T1000 (cell line): ENCODE measurements around the gene ATP8A2.

ENCODE experiments used
- DNase-seq: peaks from one replicate; lab custom pipeline; 2025; ENCODE audit warnings: mixed read lengths; lab: John Stamatoyannopoulos, UW

ATP8A2 gene

DNA sequence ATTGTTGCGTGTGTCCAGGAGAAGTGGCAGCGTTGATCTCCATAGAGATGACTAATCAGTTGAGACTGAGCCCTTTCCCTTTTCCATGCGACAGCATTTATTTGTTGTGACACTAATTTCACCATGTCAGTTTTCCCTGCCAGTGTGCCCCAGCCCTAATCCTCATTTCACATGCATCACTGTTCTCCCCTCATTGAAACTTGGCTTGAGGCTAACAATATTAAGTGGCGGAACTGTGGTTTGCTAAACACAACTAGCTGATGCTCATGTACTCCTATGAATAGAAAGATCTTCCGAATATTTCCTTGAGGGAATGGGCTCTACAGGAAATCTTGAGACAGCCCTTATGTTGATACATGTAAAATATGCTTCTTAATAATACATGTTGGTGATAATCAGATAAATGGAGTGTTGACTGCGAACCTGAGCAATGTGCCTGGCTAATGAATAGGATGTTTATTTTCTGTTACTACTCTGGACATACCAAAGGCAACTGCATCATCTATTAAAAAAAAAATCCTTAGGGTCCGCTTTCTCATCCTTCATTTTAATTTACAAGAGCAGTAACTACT lies 258.6 kb downstream of the ATP8A2 start:
- no peak for DNase-seq

DNA sequence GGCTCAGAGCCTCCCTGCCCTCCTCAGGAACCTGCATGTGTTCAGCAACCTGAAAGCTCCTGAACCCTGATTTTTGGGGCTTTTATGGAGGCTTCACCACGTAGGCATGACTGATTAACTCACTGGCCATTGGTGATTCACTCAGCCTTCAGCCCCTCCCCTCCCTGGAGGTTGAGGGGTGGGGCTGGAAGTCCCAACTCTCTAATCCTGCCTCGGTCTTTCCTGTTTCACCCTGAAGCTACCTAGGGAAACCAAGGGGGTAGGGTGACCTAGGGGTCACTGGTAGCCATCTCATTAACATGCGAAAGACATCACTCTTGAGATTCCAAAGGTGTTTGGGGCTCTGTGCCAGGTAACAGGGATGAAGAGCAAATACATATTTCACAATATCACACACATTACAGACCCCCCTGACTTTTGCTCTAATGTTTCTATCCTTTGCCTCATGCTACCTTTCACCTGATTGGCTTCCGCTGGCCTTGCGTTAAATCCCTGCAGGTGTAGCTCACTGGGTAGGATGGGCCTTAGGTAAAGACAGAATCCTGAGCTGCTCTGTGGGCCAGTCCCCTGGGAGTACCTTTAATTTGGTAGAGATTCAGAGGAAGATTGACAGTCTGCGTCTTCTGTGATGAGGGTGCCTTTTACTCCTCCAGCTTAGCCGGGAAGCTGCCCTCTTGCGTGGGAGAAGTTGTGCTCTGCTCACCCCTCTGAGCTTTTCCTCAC lies 260.6 kb downstream of the ATP8A2 start:
- no peak for DNase-seq

DNA sequence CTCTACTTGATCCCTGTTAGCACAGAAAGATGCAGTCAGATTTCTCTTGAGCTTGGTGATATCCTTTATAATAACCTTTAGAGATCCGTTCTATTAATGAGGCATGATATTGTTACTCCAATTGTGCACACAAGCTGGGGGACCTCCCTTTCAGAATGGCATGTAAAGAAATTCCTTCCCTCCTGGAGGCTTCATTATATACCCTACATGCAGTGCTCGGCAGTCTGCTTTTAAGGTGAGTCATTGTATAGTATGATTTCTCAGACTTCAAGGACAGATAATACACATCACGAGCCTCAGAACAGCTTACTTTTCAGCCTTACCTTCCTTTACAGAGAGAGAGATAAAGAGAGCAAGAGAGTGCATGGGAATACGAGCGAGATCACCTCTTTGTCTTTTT lies 261.3 kb downstream of the ATP8A2 start:
- DNase-seq, result no peak

DNA sequence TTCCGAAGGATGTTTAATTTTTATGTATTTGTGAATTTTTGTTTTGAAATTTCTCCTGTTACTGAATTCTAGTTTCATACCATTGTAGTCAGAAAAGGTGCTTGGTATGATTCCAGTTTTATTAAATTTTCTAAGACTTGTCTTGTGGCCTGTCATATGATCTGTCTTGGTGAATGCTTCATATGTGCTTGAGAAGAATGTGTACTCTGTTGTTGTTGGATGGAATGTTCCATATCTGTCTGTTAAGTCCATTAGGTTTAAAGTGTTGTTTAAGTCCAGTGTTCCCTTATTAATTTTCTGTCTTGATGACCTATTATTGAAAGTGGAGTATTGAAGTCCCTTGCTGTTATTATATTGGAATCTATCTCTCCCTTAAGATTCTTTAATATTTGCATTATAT lies 273.9 kb downstream of the ATP8A2 start:
- no peak for DNase-seq

DNA sequence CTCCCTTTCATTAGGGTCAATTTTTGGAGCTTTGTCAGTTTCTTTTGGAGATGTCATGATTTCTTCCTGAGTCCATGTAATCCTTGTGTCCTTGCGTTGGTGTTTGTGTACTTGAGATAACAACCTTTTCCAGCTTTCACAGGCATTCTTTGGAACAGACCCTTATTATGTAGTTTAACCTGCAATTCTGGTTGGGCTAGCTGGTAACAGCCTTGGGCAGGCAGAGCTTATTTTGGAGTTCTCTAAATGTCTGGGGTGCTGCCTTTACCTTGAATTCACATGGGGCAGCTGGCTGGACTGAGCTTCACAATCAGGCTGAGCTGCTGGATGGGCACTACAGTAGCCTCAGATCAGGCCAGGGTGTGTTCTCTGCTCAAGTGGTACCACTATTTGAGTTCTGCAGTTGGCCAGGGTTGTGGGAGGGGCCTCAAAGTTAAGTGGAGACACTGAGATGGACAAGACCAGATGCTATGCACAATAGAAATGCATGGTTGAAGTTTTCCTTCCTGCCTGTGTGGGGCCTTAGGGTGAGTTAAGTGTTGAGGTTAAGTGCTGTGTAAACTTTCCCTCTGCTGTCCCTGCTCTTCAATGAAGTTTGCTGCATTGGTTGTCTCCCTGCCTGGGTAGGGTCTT lies 277.3 kb downstream of the ATP8A2 start:
- no peak for DNase-seq

DNA sequence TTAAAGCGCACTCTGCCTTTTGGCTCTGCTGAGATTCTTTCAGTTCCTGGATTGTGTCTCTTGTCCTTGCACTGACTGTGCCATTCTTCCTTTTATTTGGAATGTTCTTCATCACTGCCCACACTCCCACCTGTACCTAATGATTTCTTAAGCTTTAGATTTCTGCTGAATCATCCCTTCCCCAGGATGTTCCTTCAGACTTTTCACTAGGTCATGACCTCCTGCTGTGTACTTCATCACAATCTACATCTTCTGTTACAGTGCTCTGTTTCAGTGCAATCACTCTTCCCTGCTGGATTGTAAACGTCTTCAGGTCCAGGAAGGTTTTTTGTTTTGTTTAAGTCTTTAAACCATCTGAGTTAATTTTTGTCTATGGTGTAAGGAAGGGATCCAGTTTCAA lies 281.0 kb downstream of the ATP8A2 start:
- no peak for DNase-seq

DNA sequence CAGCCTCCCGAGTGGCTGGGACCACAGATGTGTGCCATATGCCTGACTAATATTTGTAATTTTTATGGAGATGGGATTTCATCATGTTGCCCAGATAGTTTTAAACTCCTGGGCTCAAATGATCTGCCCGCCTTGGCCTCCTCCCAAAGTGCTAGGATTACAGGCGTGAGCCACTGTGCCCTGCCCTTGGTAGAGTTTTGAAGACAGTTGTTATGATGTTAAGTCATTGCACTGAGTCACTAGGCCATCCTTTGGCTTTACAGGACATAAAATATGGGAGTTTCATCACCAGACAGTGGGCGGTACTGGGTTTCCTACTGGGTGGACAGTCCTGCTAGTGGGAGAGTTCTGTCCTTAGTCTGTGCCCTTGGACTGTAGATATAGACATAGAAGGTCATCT lies 282.5 kb downstream of the ATP8A2 start:
- DNase-seq, result no peak

DNA sequence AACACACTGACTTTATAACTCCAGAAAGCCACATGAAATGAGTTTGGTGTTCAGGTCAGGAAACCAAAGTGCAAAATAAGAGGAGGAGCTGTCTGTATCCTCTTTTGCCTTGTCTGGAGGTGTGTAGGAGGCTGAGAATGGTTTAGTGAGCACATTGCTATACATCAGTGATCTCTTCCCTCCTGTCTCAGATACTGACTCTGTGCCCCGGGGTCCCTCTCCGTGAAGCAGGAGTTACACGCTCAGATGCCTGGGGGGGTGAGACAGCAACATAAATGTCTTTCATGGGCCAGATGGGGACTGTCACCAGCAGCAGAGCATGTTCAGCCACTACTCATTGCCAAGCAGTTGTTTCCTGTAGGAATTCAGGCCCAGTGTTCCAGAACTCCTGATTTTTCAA lies 285.4 kb downstream of the ATP8A2 start:
- no peak for DNase-seq

DNA sequence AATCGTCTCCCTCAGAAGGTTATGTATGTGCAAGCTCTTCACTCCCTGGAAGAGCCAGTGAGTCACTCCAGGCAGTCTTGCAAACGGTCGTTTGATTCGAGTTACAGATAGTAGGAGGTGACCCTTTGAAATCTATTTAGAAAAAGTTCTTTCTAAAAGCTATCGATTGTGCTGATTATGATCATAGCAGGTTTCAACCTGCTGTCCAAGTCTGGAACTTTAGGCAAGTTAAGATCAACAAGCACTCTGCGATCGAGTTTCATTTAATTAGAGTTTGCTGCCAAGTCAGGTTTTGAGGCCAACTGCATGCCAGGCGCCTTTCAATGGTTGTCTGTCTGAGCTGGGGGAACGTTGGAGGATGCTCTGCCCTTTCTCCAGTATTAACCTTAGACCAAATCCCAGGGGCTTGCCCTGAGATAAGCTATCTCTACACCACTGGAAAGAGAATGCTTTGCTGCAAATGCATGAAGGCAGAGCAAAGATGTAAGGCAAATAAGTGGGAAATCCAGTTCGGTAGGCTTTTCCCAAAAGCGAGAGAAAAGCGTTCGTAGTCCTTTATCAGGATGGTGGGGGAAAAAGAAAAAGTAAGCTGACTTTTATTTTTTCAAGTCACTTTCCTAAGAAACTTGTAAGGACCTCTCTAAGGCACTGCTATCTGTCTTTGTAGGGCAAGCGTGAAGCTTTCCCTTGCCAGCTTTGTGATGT lies 287.5 kb downstream of the ATP8A2 start:
- no peak for DNase-seq

DNA sequence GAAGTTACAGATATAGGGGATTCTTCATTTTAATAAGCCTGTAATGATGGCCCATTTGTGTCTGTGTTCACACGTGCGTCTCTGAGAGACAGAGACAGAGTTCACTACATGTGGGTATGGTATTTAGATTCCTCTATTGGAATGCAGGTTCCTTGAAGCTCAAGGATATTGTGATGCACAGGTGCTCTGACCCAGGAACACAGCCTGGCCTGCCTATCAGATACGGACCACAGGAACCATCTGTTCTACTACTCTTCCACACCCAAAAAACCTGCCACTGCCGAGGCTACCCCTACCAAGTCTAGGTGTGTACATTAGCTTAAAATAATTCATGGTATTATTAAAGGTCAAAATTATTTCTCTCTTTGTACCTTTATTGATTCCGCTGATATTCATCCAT lies 289.2 kb downstream of the ATP8A2 start:
- DNase-seq, result no peak

DNA sequence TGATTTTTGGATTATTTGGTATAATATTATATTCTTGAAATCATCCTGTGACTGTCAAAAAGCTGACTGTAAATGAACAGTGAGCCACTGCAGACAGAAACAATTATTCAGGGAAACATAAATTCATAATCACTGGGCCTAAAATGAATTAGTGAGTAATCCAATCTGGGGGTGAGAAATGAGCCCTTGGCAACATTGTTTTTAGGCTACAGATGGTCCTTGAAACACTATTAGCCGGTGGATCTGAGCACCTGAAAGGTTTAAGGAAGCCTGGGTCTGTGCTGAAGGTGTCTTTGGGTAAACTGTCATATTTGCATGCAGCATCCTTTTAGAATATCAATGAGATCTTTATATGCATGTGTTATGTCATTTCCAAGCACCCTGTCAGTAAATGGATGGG lies 290.7 kb downstream of the ATP8A2 start:
- no peak for DNase-seq

DNA sequence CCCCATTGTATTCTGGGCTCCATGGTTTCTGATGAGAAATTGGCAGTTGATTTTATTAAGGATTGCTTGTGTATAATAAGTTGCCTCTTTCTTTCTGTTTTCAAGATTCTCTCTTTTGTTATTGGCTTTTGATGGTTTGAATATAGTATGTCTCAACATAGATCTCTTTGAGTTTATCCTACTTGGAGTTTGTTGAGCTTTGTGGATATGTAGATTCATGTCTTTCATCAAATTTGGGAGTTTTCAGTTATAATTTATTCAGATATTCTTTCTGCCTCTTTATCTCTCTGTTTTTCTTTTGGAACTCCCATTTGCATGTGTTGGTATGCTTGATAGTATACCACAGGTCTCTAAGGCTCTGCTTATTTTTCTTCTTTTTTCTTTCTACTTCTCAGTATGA lies 296.6 kb downstream of the ATP8A2 start:
- DNase-seq, result no peak

DNA sequence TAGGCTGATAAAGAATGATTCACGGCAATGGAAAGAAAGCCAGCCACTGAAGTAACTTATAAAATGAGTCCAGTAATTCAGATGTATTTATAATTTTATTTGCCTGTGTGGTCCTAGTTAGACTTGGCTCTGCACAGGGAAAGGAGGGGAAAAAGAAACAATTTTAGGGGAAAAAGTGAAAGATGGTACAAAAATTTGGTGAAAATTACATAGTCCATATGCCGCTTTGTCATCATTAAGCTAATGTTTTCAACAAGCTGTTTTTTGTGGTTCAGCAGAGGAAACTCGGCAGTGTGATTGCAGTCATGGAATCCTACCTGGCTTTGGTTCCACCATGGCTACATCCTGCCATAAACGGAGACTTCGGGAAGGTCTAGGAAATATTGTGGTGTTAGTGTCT lies 301.9 kb downstream of the ATP8A2 start:
- DNase-seq, result no peak

DNA sequence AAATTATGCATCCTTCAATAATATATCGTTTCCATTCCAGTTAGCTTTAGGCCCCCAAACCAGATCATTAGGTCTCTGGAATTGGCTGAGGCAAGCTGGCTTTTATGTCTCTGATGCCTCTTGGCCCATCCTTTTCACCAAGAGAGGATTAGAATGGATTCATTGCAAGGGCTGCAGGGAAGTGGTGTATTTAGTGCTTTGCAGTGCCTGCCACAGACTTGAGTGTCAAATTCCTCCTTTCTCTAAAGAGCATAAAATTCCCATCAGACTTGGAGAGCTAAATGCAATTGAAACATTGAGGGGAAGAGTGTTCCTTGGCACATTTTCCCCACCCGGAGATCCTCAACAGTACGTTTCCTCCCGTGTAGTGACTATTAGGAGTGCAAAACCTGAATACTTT lies 302.6 kb downstream of the ATP8A2 start:
- DNase-seq, result no peak

DNA sequence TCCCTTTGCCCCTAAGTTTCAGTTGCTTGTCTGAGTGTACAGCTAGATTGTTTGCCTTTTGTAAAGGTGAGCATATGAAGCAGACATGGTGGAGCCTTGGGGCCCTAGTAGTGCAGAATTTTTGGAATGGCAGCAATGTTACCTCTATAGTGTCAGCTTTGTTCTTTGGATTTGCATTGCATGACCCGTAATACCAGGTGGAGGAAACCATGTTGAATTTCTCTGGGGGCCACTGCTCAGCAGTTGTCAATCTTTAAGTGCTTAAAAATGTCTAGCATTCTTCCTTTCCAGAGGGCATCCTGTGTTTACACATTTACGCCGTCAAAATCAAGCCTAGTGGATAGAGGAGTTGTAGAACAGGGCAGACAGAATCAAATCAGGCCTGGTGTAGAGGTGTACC lies 303.3 kb downstream of the ATP8A2 start:
- no peak for DNase-seq

DNA sequence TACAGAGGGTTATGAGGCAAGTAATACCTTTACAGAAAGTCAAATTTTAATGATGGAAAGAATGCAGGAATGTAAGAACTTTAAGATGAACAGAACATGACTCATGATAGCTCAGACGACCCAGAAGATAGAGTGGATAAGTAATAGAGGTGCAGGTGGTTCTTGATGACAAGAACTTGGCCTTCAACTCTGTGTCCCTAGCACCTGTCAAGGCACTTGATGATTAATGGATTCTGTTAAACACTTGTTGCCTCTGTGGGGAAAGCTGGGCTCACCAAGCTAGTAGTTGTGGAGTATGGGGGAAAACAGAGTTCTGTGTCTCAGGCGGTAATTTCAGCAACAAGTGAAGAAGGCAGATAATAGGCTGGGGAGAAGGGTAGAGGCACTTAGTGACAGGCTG lies 306.2 kb downstream of the ATP8A2 start:
- DNase-seq, result no peak

DNA sequence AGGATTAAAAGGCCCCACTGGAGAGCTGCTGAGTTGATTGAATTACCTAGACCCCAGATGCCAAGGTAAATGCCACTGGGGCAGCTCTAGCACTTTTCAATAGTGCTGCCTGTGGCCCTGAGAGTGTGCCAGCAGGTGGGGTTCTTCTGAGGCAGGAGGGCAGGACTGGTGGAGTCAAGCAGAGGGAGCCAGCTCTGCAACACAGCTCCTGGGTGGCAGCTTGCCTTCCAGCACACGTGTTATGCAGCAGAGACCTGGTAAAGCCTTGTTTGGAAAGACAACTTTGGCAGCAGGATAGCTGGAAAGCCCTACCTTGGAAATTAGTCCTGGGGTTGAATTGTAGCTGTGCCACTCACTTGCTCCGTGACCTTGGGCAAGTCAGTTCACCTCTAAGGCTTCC lies 306.6 kb downstream of the ATP8A2 start:
- no peak for DNase-seq

DNA sequence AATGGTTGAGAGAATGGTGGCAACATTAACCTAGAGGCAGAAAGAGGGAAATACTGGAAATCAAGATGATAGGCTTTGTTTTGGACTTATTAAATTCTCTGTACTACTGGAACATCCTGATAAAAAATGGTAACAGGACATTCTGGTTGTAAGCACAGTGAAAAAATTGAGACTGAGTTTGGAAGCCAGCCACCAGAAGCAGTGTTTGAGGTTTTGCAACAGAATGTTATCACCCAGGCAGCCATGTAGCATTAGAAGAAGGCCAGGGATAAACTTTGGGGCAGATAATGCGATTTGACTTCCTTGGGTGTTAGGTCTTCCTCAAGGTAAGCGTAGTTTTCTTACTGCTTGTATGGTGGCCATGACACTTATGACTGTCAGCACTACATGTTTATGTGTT lies 307.4 kb downstream of the ATP8A2 start:
- no peak for DNase-seq

DNA sequence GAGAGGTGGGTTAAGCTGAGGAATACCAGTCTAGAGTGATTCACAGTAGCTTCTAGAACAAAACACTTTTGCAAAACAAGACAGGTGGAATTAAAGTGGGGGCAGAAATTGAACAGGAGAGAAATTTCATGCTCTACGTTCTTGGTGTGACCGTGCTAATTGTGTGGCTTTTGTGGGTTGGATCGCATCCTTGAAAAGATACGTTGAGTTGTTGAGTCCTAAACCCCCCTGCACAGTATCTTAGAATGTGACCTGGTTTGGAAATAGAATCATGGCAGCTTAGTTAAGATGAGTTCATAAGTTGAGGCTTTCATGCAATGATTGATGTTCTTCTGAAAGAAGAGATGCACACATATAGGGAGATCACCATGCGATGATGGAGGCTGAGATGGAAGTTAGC lies 308.2 kb downstream of the ATP8A2 start:
- DNase-seq, result no peak

DNA sequence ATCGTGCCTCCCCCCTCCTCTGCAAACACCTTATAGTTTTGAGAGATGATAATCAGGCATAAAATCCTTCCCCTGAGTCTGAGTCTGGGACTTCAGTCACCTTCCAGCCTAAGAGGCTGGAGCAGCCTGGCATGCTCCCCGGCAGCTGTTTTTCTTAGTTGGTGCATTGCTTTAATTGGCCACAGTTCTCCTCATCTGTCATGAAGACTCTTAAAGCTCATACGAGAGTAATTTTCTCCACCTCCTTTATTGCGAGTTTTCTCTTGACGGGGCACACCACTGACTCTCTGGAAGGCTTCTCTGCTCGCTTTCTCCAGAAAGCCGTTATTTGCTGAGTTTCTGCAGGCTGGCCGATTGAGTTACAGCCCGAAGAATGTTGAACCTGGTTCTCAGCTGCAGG lies 310.5 kb downstream of the ATP8A2 start:
- DNase-seq, result no peak

DNA sequence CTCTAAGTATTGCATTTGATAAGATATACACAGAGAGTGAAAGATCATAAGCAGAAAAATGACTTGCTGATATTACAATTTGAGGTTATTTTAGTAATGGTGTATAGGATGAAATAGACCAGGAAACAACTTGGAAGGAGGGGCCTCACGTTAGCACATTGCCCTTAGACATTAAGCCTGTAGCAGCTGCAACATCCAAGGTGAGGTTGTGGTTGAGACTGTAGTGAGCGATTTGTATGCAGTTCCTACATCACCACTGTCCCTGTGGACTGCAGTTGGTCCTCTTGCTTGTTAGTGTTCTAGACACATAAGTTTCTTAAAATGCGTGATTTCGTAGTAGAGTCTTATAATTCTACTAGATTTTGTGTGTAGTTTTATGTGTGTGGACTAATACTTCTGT lies 311.3 kb downstream of the ATP8A2 start:
- no peak for DNase-seq

DNA sequence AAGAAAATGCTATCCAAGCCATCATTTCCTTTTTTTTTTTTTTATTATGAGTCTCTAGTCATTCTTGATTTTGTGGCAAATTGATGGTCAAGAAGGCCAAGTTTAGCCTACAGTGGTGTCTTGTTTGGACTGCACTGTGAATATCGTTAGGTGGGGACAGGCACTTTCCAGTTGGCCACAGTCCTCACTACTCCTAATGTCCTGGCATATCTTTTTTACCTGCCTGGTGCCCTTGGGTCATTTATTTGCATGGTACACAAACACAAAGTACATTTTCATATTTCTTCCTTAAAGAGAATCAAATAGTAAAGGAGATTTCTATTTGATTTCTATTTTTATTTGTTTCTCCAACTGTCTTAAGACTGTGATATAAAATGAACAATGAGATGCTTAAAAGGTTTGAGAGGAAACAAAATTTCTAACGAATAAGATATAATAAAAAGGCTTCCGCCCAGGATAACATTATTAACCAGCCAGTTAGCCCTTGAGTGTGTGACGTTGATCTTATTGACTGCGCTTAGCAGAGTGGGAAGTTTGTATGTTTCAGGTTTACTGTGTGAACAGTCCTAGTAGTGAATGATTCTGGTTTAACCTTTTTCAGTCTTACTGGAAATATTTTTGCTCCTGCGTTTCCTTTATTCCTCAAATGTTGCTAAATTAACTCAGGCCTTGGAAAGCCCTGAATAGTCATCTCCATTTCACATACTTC lies 312.0 kb downstream of the ATP8A2 start:
- no peak for DNase-seq

DNA sequence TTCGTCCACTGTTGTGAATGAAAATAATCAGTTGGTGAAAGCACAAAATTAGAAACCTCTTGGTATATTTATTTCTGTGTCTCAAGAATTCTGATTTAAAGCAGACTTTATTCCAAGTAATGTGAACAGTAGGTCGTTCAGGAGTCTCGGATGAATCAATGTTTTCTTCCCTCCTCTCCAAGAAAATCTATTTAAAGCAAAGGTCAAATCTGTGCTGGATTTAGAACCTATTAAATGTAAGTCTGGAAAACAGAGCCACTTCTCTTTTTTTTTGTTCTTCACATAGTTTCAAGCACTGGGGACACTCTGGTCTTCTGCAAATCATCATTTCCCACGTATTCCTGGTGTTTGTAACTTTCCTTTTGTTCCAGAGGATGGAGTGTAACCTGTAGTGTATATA lies 312.7 kb downstream of the ATP8A2 start:
- no peak for DNase-seq
